ENCODE data around the gene CNNM3.
A peak's percentile ranks its signal among the peaks of the same experiment; 100 is the strongest.
"Not testable (repeated sequence)": the region's sequence is repeated elsewhere in the genome, so short reads cannot be mapped to it uniquely, and the experiment has no call there.

The CNNM3 gene

DNA sequence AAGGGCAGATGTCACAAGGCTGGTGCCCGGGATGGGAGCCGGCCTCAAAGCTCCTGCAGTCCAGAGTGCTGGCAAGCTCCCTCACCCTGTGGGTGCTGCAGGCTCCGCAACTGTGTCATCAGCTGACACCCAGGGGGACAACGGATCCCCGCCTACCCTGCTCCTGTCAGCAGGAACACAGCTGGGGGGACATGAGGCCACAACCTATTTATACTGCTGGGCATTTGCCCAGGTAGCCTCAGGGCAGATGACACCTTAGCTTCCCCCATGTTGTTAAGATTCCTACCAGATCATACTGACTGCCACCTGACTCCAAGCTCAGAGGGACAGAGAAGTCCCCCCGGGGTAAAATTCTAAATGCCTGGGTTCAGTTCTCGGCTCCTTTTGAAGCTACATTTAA lies 26.5 kb downstream of the CNNM3 start:
- DNase-seq, result no peak

DNA sequence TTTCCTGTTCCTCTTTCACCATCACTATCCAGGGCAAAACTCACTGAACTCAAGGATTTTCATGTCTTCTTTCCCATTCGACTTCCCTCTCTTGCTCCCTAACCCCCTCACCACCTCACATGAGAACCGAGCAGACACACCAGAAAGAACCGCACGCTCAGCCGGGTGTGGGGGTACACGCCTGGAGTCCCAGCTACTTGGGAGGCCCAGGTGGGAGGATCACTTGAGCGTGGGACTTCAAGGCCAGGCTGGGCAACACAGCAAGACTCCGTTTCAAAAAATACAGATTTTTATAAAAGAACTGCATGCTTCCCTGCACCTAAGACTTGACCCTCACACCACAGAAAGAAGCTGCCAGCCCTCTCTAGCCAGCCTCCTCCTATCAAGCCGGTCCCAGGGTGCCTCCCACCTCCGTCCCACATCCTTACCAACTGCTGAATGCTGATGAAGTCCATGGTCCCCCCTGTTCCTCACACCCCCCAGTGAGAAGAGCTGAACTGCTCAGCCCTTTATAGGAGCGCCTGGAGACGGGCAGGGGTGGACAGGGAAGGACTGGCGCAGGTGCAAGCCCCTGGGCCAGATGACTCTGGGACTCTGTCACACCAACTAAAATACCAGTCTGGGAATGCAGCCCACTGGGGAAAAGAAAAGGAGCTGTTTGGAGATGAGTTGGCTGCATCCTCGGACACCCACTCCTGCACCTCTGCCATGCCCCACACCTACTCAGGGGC lies 27.6 kb downstream of the CNNM3 start, which contains the start of gene ANKRD23:
TSS of gene ANKRD23 (minus strand) at position 484 of the 731 bp plus-strand sequence. CDS start at position 455, 29 bp downstream.
- no peak for DNase-seq

DNA sequence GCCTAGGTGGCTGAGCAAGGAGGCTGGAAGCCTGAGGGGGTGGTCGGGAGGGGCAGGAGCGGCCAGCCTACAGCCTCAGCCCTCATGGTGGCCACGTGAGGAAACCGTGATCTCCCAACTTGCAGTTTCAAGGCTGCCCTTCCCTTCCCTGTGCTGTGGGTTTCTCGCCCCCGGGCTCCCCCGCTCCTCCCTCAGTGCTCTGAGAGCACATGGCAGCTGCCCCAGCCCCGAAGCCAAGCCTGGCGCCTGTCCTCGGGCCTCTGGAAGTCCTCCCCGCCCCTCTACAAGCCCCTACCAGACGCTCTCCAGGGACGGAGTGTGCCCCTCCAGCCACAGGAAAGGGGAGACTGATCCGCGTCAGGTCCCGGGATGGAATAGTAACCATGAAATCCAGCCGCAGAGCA lies 28.3 kb downstream of the CNNM3 start:
- no peak for DNase-seq

DNA sequence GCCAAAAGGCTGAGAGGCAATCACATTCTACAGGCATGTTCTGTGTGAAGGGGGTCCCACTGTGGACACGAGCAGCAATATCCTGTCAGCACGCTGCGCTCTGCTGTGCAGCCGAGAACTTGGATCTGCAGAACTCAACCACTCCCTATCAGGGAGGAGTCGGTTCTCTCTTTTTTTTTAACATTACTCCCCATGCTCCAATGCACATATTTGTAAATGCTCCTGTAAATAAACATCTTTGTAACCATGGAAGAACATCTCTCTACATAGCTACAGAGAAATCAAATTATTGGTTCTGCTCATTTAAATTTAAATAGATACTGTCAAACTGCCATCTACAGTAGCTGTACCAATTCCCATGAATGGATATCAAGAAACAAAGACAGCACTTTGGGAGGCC lies 30.8 kb downstream of the CNNM3 start:
- DNase-seq, result no peak

DNA sequence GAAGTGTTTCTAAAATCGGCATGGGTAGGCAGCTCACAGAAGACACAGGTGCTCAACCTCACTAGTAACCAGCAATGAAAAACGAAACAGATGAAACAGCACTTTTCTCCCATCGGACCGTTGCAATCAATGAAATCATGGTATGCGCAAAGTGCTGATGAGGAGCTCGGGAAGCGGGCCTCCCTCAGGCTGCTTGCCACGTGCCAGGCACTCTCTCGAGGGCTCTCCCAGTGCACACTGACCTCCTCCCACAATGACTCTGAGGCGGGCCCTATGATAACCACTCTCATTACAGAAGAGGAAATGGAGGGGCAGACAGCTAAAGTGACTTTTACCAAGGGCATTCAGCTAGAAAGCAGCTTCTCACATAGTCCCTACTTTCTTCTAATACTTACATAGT lies 31.5 kb downstream of the CNNM3 start:
- peak; percentile 24 for DNase-seq

DNA sequence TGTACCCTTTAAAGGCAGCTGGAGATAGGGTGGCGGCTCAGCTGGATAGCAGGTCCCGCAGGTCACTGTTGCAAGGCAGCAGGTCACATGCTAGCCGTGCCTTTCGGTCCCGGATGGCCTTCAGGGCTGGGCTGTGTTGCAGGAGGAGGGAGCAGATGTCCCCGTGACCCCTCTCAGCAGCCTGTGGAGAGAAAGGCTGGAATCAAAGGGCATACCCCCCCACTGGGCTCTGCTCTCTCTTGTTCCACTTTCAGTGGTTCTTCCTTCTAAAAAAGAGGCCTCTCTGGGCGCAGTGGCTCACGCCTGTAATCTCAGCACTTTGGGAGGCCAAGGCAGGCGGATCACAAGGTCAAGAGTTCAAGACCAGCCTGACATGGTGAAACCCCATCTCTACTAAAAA lies 32.2 kb downstream of the CNNM3 start:
- no peak for DNase-seq

DNA sequence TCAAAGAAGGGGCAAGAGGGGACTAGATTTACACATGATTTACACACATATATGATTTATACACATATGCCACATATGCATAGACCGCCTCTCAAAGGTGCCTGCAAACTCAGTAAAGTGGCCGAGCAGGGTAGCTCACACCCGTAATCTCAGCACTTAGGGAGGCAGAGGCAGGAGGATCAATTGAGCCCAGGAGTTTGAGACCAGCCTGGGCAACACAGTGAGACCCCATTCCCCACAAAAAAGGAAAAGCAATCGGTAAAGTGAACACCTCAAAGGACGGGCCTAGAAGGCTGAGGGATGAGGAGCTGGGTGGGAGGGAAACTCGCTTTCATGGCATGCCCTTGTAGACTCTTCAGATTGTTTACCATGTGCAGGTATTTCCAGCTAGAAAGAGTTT lies 36.6 kb downstream of the CNNM3 start:
- DNase-seq, result no peak

DNA sequence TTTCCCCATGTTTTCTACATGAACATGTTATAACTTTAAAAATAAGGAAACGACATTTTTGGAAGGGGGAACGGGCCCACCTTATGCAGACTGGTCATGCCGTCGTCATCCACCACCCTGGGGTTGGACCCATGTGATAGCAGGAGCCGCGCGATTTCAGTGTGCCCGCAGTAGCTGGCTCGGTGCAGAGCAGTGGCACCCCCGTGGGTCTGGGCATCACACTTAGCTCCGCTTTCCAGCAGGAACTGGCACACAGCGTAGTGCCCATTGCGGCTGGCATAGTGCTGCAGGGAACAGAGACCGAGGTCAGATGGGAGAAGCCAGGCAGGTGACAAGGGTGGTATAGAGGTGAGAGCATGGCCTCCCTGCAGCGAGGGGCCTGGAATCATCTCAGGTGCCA lies 37.3 kb downstream of the CNNM3 start:
- no peak for DNase-seq

DNA sequence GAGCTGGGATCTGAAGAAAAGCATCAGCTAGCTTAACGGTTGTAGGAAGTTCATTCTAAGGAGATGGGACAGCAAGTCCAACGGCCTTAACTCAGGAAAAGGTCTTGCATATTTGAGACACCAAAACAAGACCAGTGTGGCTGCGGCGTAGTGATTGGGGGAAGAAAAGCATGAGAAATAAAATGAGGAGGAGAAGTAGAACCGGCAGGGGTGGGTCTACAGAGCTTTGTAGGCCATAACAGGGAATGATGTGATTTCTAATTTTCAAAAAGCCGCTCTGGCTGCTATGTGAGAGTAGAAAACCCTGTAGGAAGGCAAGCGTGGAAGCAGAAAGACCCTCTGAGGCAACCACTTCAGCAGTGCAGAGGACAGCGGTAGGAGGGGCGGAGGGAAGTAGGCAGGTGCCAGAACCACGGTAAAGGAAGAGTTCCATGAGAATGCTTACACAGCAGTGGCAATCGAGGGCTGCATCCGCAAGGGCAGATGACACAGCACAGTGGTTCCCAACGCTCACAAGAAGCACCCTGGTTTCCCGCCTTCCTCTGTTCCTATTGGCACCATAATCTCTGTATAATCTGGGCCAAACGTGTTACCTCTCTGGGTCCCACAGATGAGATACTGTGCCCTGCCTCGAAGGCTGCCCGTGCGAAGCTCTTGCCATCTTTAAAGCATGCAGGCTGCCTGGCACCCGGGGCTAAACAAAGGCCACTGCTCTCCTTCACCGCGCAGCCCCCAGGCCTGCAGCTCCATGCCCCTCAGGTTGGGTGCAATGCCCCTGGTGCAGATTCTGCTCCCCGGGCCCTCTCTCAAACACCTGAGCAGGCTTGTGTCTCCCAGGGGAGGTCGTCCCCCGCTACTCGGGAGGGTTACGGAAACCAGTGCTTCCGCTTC lies 41.0 kb downstream of the CNNM3 start:
- DNase-seq, result peak; percentile 56

DNA sequence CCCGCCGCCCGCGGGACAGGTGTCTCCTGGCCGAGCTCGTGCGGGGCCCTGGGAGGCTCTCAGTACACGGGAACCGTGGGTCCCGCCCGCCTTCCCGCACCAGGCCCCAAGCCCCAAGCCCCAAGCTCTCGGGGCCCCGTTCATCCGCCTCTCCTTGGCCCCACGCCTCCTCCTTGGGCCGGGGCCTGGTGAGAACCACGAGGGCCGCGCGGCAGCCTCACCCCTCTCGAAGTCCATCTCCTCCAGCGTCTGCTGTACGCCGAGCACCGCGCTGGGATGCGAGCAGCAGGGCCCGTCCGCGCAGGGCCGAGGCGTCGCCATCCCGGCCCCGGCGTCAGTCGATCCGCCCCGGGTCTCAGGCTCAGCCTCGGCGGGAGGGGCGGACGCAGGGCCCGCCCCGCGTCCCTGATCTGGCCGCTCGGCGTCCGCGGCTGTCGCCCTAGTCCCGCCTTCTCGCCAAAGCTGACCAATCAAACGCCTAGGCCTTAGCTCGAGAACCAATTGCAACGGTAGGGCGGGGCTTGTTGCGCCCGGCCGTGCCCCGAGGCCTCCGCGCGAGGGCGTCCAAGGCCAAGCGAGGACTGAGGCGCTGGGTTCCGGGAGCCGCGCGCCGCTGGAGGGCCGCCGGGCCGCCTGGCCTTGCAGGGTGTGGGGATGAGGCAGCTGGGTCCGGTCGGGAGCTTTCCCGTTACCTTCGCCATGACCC lies 41.8 kb downstream of the CNNM3 start, which contains the start of gene ANKRD39:
TSS of gene ANKRD39 (minus strand) at position 350 of the 706 bp plus-strand sequence. CDS start at position 321, 29 bp downstream.
- peak; percentile 98 for DNase-seq

DNA sequence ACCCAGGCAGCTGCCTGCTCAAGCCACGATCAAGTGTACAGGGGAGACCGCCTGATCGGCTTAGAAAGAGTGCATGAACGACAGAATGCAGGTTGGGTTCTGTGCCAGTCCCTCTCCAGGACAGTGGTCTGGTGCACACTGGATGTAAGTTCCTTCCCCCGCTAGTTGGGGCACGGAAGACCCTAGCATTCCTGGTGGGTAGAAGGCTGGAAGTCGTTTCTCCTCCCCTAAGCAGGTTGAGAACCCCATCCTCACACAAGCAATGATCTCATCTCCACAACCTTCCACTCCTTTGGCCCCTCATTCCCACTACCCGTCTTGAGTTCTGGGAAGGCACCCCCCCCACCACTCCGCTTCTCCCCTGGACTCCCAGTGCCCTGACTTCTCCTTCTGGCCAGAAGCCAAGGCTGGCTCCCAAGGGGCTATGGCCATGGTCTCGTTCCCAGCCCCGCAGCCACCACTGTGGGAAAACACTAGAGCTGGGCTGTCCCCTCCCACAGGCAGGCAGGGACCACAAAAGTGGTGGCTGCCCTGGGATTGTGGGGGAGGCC lies 43.1 kb downstream of the CNNM3 start:
- DNase-seq, result no peak

DNA sequence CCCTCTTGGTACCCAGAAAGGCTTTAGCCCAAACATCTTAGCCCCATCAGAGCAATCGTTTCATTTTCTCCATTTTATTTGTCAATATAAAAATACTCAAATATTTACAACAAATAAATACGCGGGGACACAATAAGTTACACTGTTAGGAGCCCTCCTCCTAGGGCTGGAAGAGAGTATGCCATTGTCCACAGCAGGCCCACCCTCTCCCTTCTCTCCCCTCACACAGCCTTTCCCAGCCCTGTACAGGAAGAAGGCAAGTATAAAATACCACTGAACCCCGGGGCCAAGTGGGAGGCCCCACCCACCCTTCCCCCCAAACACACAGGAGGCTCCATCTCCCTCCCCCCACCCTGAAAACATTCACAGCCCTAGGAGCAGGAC lies 43.6 kb downstream of the CNNM3 start:
- DNase-seq, result no peak

DNA sequence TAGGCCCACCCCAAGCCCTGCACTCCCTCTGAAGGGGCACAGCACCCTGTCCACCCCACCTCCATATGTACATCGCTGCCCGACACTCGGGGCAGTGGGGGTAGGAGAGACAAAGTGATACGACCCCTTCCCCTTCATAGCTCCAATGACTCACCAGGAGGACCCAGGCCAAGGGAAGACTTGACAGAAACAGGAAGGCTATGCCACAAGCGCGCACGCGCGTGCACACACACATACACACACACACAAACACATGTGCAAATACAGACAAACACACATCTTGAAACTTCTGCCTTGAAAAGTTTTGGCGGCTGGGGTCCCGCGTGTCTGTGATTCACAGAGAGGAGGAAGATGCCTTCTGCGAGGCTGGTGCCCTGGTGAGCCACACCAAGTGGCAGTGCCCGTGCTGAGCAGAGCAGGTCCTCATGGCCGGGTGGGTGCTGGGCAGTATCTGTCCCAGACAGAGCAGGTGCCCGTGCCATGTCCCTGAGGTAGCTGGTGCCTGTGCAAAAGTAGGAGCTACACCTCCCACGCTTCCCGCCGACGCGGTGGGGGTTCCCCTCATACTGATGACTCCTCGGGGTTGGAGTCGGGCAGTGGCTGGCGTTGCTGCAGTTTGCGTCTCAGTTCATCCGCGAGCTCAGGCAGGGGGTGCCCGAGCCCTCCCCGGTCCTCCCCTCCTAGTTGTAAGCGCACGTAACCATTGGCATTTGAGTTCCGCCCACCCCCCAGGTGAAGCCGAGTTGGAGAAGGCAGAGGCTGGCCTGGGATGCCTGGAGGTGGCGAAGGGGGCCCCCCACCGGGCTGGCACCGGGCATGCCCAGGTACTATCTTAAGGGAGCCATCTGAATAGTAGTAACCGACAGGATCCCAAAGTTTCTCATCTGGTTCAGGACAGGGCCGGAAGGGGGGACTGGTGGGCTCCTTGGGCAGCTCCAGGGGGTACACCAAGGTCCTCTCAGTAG lies 44.3 kb downstream of the CNNM3 start:
- no peak for DNase-seq

DNA sequence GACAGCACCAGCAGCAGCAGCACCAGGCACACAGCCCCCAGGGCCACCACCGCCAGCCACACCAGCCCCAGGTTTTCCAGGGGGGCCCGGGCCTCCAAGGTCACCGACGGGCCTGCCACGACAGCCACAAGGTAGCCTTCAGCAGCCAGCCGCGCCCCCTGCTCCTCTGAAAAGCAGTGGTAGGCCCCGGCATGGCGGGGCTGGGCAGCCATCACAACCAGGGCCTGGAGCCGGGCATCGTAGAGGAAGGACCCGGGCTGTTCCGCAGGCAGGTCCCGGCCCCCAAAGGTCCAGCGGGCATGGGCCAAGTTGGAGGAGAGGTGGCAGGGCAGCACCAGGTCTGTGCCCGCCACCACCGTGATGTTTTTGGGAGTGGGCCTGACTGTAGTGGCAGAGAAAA lies 45.0 kb downstream of the CNNM3 start:
- no peak for DNase-seq

DNA sequence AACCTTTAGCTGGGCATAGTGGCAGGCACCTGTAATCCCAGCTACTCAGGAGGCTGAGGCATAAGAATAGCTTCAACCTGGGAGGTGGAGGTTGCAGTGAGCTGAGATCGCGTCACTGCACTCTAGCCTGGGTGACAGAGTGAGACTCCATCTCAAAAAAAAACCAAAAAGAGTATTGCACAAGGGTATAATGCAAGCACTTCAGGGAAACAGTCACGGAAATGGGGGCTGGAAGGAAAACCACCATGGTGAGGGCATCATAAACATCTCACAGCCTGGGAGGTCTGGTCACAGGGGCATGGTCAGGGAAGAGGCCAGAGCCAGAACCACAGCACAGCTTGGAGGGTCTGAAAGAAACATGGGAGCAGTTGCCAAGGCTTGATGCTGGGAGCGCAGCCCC lies 47.0 kb downstream of the CNNM3 start:
- DNase-seq, result not testable (repeated sequence)

DNA sequence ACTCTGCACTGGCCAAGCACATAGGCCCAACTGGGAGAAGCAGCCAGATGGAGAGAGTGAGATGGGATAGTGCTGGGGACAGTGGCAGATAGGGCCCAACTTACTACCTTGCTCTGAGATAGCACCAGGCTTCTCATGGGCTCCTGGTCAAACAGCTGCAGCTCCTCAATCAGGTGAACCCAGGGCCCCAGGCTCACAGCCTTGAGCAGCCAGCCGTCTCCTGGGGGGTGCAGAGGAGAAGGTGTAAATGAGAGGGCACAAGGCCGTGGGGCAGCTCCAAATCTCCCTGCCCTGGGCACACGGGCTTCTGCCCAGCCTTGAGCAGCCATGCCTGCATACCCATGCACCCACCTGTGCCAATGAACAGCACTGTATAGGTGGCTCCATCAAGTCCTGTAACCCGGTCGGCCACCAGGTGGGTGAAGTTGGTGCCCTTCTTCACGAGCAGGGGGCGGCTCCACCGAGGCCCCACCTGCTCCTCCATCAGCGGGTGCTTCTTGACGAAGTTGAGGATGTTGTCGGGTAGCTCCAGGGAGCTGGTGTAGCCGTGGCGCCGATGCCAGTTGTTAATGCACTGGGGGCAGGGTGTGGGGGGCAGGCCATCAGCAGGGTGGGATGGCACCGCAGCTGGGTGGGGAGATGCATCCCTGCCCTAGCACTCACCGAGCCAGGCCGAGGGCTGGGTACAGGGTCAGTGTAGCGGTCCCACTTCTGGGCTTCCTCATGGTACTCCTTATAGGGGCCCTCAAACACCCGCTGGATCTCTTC lies 47.7 kb downstream of the CNNM3 start:
- DNase-seq, result no peak

DNA sequence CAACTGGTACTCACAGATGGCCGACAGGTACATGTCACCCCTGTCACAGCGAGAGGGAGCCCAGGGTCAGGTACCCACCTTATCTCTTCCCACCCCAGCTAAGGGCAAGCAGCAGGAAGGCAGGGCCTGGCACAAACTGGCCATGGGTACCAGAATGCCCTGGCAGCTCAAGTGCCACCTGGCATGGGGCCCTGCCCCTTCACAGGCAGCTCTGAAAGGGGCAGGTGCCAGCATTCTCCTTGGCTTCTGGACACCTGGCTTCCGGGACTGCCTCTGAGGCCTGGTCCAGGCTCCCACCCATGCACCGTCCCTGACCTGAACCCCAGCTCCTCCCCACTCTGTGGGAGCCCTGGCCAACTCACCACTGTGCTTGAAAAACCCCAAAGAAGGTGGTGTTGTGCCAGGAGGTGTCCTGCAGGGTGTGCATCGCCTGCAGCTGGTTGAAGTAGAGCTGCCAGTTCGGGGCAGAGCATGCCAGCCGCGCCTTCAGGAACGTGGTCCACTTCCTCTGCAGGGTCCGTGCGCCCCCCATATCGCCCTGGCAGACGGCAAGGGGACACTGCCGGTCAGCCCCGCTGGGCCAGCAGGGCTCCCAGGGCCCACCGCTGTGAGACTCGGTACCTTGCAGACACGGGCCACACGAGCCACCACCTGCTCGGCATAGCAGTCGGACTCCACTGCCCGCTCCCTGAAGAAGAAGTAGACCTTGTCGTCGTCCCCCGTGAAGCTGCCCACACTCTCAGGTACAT lies 48.4 kb downstream of the CNNM3 start:
- no peak for DNase-seq

DNA sequence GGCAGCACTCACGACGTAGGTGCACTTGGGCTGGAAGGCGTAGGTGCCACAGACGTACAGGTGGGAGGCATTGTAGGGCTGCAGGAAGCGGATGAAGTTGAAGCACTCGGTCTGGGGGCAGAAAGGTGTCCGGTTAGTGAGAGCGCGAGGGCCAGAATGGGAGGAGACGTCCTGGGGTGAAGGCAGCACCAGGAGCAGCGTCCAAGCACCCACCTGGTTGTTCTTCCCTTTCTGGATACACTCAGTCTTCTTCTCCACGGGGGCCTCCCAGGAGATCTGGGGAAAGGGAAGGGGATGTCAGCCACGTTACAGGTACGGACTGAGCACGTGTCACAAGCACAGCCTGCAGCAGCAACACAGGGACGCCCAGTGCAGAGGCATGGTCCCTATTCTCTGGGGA lies 49.6 kb downstream of the CNNM3 start:
- DNase-seq, result no peak

DNA sequence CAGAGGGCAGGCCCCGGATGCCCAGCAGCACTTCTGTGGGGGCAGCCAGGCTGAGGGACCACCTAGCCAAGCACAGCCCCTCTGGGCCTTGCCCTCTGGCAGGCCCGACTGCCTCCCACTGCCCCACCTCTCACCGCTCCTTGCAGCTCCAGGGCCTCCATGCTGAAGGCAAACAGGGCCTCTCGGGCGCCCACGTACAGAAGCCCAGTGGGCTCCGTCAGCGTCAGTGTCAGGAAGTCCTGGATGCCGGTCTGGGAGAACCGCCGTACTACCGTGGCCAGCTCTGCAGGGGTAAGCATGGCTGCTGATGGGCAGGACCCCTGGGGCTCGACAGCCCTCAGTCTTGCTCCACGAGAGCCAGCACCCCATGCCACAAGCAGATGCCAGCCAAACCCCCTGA lies 50.1 kb downstream of the CNNM3 start:
- DNase-seq, result no peak

DNA sequence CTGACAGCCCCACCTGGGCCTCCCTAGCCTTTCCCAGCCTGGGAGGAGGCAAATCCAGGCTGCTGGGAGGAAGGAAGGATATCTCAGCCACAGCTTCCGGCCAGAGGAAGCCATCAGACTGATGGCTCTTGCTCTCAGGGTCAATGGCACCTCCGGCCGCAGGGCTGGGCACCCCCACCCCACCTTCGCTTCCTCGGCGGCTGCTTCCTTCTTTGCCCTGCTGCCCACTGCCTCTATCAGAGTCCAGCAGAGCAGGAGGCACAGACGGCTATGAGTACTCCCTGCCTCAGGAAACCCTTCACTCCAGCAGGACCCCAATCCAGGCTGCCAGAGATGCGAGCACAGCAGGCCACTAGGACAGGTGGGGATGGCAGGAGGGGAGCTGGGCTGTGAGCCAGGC lies 50.5 kb downstream of the CNNM3 start:
- DNase-seq, result no peak

Data from DMS79 treated with DMSO at 0.1 percent for 48 hours (cell line).